ENCODE measurements around the gene COL1A1. TPM values are rescaled to one million over a fixed set of nuclear protein-coding genes. Genes with fewer than 3 reads are reported as not detected.

The COL1A1 gene
- 118 and 702 TPM in 2 replicates for total RNA-seq

DNA sequence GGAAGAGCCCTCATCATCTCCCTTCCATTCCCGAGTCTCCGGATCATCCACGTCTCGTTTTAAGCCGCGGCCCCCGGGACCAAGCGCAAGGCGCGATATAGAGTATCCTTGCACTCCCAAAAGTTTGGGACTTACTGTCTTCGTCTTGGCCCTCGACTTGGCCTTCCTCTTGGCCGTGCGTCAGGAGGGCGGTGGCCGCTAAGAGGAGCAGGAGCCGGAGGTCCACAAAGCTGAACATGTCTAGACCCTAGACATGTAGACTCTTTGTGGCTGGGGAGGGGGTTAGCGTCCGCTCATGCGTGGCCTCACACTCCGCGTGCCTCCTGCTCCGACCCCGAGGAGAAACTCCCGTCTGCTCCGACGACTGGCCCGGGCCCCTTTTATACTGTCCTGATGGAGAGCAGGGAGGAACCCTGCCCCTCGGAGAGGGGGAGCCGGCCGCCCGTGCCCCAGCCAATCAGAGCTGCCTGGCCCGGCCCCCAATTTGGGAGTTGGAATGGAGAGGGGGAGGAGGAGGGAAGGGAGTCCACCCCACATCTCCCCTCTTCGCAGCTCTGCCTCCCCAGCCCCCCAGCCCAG lies at the start of gene COL1A1:
COL1A1 (minus strand) TSS at position 356 of the 579 bp plus-strand sequence; CDS start at position 238, 118 bp downstream.
- no peak for DNase-seq (ENCODE audit: extremely low read depth, low read depth, low spot score)

DNA sequence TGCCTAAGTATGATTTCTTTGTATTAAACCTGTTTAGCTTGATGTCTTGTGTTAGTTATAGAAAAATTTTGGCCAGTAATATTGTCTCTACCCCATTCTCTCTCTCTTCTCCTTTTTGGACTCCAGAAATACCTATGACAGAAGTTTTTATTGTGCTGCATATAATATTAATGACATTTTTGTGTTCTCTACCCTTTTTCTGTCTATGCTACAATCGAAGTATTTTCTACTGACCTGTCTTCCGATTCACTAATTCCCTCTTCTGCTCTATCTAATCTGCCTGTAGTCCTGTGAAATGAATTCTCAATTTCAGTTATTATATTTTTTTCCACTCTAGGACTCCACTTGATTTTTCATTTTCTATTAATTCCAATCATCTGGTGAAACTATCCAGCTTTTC lies 46.8 kb upstream of the COL1A1 start:
- no peak for DNase-seq (ENCODE audit: extremely low read depth, low read depth, low spot score)

DNA sequence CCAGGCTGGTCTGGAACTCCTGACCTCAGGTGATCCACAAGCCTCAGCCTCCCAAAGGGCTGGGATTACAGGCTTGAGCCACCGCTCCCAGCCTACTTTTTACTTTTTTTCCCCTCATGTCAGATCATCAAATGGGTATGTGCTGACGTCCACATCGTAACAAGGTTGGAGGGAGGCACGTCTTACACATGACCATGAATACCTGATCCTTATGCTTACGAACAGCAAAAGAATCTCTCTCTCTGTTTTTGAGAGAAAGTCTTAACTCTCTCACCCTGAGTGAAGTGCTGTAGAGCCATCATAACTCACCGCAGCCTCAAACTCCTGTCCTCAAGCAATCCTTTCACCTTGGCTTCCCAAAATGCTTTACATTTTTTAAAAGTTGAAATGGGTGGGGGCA lies 43.3 kb upstream of the COL1A1 start:
- DNase-seq (ENCODE audit: extremely low read depth, low read depth, low spot score) = no peak

DNA sequence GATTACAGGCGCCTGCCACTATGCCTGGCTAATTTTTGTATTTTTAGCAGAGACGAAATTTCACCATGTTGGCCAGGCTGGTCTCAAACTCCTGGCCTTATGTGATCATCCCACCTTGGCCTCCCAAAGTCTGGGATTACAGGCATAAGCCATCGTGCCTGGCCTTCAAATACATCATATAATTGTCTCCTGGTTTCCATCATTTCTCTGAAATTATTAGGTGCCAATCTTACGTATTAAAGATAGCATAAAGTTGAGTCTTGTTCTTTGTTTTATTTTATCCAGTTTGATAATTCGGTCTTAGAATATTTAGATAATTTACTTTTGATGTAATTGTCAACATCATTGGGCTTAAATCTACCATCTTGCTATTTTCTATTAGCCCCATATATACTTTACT lies 40.0 kb upstream of the COL1A1 start:
- DNase-seq (ENCODE audit: extremely low read depth, low read depth, low spot score) = no peak

DNA sequence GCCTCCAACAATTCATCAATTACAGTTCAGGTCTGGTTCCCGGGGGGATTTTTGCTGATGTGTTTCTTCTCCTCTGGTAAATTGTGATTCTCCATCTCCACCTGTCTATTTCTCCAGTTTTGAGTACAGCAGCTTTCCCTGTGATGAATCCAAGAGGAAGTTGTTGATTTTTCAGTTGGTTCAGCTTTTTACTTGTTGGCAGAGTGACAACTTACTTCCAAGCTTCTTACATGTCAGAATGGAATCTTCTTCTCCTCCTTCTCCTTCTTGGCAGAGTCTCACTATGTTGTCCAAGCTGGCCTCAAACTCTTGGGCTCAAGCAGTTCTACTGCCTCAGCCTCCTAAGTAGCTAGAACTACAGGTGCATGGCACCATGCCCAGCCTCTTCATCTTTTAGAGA lies 39.4 kb upstream of the COL1A1 start:
- no peak for DNase-seq (ENCODE audit: extremely low read depth, low read depth, low spot score)

DNA sequence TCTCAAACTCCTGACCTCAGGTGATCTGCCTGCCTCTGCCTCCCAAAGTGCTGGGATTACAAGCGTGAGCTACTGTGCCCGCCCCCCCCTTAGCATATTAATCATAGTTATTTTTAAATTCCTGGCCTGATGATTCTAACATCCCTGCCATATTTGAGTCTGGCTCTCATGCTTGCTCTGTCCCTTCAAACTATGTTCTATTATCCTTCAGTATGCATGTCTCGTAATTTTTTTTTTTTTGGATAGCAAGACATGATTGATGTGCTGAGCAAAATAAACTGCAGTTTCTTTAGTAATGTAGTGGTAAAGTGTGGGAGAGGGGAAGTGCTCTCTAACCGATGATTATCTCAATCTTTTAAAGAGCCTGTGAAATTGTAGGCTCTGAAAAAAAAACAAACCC lies 38.5 kb upstream of the COL1A1 start:
- DNase-seq (ENCODE audit: extremely low read depth, low read depth, low spot score) = no peak

DNA sequence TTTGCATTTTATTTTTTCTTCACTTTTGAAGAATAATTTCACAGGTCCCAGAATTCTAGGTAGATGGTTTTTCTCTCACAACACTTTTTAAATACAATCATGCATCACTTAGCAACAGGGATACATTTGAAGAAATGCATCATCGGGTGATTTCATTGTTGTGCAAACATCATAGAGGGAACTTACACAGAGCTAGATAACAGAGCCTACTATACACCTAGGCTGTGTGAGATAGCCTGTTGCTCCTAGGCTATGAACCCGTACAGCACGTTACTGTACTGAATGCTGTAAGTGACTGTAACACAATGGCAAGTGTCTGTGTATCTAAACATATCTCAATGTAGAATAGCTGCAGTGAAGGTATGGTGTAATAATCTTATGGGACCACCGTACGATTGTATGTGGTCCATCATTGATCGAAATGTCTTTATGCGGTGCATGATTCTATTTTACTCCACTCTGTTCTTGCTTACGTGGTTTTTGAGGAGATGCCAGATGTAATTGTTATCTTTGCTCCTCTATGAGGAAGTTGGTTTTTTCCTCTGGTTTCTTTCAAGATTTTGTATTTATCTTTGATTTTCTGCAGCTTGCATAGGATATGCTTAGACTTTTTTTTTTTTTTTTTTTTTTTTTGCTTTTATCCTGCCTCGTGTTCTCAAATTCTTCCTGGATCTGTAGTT lies 37.3 kb upstream of the COL1A1 start:
- DNase-seq (ENCODE audit: extremely low read depth, low read depth, low spot score) = no peak

DNA sequence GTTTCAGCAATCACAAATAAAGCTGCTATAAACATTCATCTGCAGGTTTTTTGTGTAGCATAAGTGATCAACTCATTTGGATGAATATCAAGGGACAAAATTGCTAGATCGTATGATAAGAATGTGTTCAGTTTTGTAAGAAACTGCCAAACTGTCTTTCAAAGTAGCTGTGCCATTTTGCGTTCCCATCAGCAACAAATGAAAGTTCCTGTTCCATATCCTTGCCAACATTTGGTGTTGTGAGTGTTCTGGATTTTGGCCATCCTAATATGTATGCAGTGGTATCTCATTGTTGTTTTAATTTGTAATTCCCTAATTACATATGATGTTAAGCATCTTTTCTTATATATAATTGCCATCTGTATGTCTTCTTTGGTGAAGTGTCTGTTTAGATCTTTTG lies 36.5 kb upstream of the COL1A1 start:
- no peak for DNase-seq (ENCODE audit: extremely low read depth, low read depth, low spot score)

DNA sequence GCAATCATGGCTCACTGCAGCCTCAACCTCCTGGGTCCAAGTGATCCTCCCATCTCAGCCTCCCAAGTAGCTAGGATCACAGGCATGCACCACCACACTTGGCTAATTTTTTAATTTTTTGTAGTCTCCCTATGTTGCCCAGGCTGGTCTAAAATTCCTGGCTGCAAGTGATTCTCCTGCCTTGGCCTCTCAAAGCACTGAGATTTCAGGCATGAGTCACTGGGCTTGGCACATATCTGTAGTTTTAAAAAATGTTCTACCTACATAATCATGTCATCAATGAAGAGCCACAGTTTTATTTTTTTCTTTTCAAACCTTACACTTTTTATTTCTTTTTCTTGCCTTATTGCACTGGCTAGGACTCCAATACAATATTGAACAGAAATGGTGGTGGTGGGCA lies 33.1 kb upstream of the COL1A1 start:
- no peak for DNase-seq (ENCODE audit: extremely low read depth, low read depth, low spot score)

DNA sequence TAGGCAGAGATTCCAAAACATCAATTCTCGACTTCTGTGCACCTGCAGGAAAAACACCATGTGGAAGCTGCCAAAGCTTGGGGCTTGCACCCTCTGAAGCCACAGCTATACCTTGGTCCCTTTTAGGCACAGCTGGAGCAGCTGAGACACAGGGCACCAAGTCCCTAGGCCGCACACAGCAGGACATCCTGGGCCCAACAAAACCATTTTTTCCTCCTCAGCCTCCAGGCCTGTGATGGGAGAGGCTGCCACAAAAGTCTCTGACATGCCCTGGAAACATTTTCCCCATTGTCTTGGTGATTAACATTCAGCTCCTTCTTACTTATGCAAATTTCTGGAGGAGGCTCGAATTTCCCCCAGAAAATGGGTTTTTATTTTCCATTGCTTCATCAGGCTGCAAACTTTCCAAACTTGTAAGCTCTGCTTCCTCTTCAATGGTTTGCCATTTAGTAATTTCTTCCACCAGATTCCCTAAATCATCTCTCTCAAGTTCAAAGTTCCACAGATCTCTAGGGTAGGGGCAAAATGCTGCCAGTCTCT lies 24.3 kb upstream of the COL1A1 start:
- no peak for DNase-seq (ENCODE audit: extremely low read depth, low read depth, low spot score)

DNA sequence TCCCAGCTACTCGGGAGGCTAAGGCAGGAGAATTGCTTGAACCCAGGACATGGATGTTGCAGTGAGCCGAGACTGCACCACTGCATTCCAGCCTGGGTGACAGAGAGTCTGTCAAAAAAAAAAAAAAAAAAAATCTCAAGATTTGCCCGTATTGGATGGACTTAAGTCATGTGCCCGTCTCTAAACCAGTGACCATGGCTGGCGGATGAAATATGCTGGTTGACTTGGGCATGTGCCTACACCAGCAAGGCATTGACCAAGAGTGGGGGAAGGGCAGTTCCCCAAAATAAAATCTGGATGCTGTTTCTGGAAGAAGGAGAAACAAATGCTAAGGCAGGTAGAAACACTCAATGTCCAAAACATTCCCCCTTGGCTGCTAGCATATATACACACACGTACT lies 21.5 kb upstream of the COL1A1 start:
- no peak for DNase-seq (ENCODE audit: extremely low read depth, low read depth, low spot score)

DNA sequence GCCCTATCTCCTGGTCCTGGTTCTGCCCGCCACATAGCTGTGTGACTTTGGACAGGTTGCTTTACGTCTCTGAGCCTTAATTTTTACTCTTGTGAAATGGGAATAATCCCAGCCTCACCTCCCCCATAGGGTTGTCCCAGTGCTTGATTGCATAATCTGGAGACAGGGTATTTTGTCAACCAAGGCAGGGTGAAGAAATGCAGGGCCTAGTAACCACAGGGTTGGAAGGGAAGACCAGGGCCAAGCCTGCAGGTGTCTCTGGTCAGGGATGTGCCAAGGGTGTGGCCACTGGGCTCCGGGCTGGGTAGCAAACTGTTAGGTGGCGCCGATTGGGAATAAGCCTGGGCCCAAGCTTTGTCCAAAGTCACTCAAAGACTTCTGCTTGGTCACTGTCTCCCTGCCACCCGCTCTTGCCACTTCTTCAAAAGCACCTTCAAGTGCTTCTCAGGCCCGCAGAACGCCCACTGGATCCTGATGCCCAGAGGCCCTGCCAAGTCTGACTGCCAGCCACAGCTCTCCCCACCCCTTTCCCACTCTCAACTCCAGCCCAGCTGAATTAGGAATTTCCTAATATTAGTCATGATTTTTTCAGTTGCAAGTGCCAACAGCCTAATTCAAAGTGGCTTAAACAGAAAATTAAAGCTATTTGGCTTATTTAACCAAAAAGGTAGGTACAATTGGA lies 20.6 kb upstream of the COL1A1 start:
- no peak for DNase-seq (ENCODE audit: extremely low read depth, low read depth, low spot score)

DNA sequence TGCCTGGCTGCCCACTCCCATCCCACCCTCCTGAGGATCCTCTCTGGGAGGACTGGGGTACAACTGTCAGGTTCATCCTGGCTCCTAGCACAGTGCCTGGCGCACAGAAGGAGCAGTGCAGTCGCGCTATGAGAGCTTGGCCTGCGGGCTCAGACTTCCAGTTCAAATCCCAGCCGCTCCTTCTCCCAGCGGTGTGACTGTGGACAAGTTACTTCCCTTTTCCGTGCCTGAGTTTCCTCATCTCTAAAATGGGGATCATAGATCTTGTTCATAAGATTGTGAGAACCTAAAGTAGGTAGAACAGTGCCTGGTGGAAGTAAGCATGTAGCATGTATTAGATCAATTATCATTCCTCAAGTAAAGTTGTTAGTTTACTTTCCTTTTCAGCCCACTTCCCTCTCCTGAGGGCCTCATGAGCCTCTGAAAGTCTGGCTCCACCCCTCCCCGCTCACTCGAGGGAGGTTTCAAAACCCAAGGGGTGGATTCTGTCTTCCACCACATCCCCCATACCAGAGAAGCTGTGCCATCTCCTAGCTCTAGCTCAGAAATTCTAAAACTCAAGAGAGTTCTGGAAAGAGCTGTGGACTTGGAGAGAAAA lies 19.9 kb upstream of the COL1A1 start:
- DNase-seq (ENCODE audit: extremely low read depth, low read depth, low spot score) = no peak

DNA sequence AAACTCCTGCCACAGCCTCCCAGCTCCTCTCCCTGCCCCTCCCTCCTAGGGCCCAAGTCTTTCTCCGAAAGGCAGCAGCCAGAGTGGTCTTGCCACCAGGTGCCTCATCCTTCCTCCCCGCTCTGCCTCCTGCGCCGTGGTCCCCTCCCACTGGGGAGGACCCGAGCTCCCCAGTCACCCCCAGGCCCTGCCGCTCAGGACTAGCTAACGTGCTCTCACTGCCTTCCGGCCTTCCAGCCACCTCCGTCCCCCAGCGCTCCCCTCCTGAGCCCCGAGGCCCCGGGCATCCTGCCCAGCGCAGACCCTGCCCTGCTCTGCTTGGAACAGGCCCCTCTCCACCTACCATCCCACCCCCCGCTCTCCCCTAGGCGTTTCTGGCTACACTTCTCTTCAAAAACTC lies 19.4 kb upstream of the COL1A1 start:
- DNase-seq (ENCODE audit: extremely low read depth, low read depth, low spot score) = no peak

DNA sequence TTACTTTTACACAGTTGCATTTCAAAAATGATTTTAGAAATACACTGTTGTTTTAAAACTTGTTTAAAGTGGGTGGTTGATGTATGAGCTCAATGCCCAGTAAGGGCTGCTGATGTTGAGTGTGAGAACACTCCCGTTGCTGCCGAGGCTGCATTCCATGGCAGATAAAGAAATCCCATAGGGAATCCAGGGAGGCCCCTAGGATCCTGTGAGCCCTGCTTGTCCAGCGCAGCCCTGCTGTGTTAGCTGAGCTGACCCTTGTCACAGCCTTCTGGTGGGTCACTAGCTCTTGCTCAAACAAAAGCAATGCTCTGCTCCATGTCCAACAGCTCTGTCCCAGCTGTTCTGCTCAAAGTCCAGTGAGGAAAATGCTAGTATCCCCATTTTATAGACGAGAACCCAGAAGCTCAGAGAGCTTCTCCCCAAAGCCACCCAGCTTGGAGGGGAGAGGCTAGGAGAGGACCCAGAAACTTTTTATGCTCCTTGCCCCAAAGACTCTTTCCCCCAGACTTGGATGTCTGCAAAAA lies 18.6 kb upstream of the COL1A1 start:
- DNase-seq (ENCODE audit: extremely low read depth, low read depth, low spot score) = no peak

DNA sequence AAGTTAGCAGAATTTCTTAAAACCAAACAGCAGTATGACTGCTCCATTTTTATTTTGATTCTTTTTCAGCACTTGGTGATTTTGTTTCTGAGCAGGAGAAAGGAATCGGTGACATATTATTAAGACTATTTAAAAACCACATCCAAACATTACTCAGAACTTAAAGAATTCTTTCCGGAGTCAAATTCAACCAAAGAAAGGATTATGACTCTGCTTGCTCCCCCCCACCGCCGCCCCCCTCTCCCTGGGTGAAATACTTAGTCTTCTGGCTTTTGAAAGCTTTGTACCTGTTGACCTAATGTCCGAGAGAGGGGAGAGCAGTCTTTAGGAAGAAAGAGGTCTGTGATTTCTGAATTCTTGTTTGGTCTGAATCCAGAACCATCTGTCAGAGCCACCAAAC lies 17.9 kb upstream of the COL1A1 start:
- no peak for DNase-seq (ENCODE audit: extremely low read depth, low read depth, low spot score)

DNA sequence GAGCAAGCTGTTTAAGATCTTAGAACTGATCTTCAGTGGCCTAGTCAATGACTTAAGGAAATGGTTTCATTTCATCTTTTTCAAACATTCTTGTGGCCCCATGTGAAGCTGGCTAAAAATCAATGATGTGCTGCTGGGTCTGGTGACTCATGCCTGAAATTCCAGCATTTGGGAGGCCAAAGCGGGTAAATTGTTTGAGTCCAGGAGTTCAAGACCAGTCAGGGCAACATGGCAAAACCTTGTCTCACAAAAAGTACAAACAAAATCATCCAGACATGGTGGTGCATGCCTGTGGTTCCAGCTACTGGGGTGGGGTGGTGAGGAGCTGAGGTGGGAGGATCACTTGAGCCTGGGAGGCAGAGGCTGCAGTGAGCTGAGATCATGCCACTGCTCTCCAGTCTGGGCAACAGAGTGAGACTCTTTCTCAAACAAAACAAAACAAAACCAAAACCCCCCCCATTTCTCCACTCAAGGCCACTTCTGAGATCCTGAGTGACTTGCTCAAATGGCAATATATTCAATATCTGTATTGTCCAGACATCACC lies 17.4 kb upstream of the COL1A1 start:
- DNase-seq (ENCODE audit: extremely low read depth, low read depth, low spot score) = no peak

DNA sequence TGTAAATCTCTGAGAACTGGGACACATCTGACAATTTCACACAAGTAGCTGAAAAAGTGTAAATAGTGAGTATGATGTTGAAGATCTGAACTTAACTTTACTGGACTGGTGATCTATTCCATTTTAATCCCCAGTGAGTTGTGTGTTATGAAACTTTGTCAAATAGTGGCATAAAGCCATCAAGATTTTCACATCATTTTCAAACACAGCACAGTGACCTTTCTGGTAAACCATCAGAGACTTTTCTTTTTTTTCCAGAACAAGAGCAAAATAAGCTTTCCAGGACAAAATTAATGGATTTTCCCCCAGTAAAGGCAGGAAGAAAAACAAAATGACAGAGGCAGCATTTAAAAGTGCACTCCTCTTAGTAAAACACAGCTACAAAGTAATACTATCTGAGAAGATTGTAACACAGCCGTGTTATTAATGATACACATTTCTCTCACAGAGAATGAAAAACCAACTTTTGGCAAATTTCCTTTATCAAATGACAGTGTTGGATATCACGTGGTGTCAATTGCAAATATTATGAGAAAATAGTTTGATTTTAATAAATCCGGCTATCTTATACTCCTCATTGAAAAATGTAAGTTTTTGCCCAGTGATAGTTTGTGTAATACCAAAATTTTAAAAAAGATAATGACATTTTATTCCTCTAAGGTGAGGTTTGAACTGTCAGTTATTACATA lies 16.8 kb upstream of the COL1A1 start:
- no peak for DNase-seq (ENCODE audit: extremely low read depth, low read depth, low spot score)

DNA sequence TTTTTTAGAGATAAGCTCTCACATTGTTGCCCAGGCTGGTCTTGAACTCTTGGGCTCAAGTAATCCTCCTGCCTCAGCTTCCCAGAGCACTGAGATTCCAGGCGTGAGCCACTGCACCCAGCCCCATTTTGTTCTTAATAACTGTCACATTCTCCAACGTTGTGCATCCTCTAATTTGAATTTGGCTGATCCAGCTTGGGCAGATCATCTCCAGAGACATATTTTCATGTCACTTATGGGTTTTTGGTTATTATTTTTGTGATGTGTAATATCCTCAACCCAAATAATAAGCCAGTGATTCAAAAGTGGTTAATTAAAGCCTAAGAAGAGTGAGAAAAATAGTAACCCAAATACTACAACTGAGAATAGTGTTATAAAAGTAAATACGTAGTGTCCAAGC lies 16.2 kb upstream of the COL1A1 start:
- DNase-seq (ENCODE audit: extremely low read depth, low read depth, low spot score) = no peak

DNA sequence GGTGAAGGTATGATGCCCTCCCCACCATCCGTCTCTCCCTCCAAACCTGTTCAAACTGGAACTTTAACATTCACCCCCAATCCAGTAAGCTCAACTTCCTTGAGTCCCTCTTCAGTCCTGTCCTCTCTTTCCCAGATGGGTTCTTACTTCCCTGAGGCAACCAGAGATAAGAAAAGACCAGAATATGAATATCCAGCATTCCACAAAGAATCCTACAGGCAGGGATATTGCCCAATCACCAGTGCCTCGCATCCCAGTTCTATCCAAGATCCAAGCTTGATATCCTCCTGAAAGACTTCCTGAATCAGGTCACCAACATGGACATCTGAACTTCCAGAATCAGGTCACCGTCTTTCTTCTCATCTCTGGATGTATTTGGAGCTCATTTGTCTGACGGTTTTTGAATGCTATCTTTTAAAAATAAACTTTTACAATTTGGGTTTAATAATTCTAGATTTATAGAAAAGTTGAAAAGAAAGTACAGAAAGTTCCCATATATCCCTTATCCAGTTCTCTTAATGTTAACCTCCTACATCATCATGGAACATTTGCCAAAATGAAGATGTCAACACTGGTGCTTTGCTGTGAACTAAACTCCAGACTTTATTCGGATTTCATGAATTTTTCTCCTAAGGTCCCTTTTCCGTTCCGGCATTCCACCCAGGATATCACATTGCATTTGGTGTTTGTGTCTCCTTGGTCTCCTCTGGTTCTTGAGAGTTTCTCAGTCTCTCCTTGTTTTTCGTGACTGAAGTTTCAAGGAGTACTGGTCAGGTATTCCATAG lies 13.7 kb upstream of the COL1A1 start:
- DNase-seq (ENCODE audit: extremely low read depth, low read depth, low spot score) = no peak

Measured in glomerular endothelial cell (primary cell).